Muscle of leg (tissue), 11 donors: Measurements from ENCODE around the gene SEMA4F. TPM values are rescaled to one million over a fixed set of nuclear protein-coding genes. Genes with fewer than 3 reads are reported as not detected.

ENCODE experiments used
- DNase-seq: peaks from one replicate; pipeline ENCODE4 v3.0.0; 2013
- H3K27ac ChIP-seq: one replicate; pipeline ENCODE4 v1.5.1; 2013; ENCODE audit warnings: mild to moderate bottlenecking, low read length, control low read depth
- H3K27me3 ChIP-seq: one replicate; pipeline ENCODE4 v1.6.1; 2013; ENCODE audit warnings: low read length; ENCODE audit not compliant: control insufficient read depth, insufficient read depth
- H3K36me3 ChIP-seq: one replicate; pipeline ENCODE4 v1.6.1; 2013; ENCODE audit warnings: low read length; ENCODE audit not compliant: control insufficient read depth, insufficient read depth
- H3K4me1 ChIP-seq: one replicate; pipeline ENCODE4 v1.6.1; 2013; ENCODE audit warnings: low read length; ENCODE audit not compliant: control insufficient read depth, insufficient read depth
- H3K4me3 ChIP-seq: one replicate; pipeline ENCODE4 v1.5.1; 2013; ENCODE audit warnings: low read length, control low read depth
- H3K9me3 ChIP-seq: replicated peaks from 2 replicates; pipeline ENCODE4 v1.6.1; 2013; ENCODE audit warnings: low read depth, low read length; ENCODE audit not compliant: control insufficient read depth
- WGBS: methylation state at CpG from one replicate; pipeline ENCODE4 v1.1.5; 2013; ENCODE audit warnings: missing lambda C conversion rate; ENCODE audit not compliant: insufficient coverage; 5-methylcytosine and 5-hydroxymethylcytosine counted together
- polyA plus RNA-seq, 8 donors: library from polyadenylated mRNA; unstranded; fragments of 120-200 nt; gene quantifications; one replicate each; pipeline versions ENCODE4 v1.2.1 to v1.2.3, GENCODE V29; 2013; ENCODE audit warnings: inconsistent platforms in 1 of 8, low replicate concordance in 1 of 8; ENCODE audit not compliant: insufficient read length in 8 of 8, insufficient read depth in 1 of 8
- total RNA-seq: library from RNA; stranded (reverse); fragments of 120-200 nt; gene quantifications from one replicate; pipeline ENCODE4 v1.2.4, GENCODE V29; 2013

SEMA4F gene
- total and polyA plus RNA-seq, 9 donors: 2.1 to 4.6 (median 3.5) TPM

- H3K9me3 ChIP-seq: no peaks in the 10 kb centered on the region
- no peak for DNase-seq
- peaks cover 11% of the 10 kb centered on the region for H3K4me1 ChIP-seq
- H3K36me3 ChIP-seq: peaks cover 3% of the 10 kb centered on the region
- no peak overlapping the region for H3K4me3 ChIP-seq
- no peak overlapping the region for H3K27ac ChIP-seq
- H3K27me3 ChIP-seq: peaks cover 14% of the 10 kb centered on the region
- WGBS: 100% methylated on average over 1 of the region's 2 CpGs
Observed at GRCh38 chr2:74658516-74658915, 4.5 kb downstream of the SEMA4F start.

- peaks cover 12% of the 10 kb centered on the region for H3K27me3 ChIP-seq
- peaks cover 5% of the 10 kb centered on the region for H3K4me1 ChIP-seq
- H3K9me3 ChIP-seq: no peaks in the 10 kb centered on the region
- no peak for DNase-seq
- peaks cover 3% of the 10 kb centered on the region for H3K36me3 ChIP-seq
- no peak overlapping the region for H3K27ac ChIP-seq
- no peak overlapping the region for H3K4me3 ChIP-seq
- WGBS: 33% methylated on average over 1 of the region's 2 CpGs
Observed at GRCh38 chr2:74659462-74659861, 5.4 kb downstream of the SEMA4F start.

GRCh38 chr2:74668087-74668486 is 14.0 kb downstream of the SEMA4F start:
- Histone ChIP-seq H3K27ac (no peak overlapping the region), H3K4me3 (no peak overlapping the region), H3K27me3 (no peaks in the 10 kb centered on the region), H3K4me1 (no peaks in the 10 kb centered on the region), H3K36me3 (no peaks in the 10 kb centered on the region), H3K9me3 (no peaks in the 10 kb centered on the region)
- WGBS: no CpG with 5 or more reads among the region's 1 CpG
- DNase-seq: peak; percentile 41

GRCh38 chr2:74670263-74670662 is 16.2 kb downstream of the SEMA4F start:
- DNase-seq: no peak
- Histone ChIP-seq H3K9me3 (no peaks in the 10 kb centered on the region), H3K36me3 (peaks cover 8% of the 10 kb centered on the region), H3K27ac (no peak overlapping the region), H3K4me3 (no peak overlapping the region), H3K4me1 (no peaks in the 10 kb centered on the region), H3K27me3 (no peaks in the 10 kb centered on the region)
- 69% methylated on average over 2 of the region's 7 CpGs for WGBS

GRCh38 chr2:74671479-74671878 is 17.4 kb downstream of the SEMA4F start:
- Histone ChIP-seq H3K9me3 (no peaks in the 10 kb centered on the region), H3K4me3 (no peak overlapping the region), H3K27ac (no peak overlapping the region), H3K4me1 (no peaks in the 10 kb centered on the region), H3K36me3 (peaks cover 16% of the 10 kb centered on the region), H3K27me3 (no peaks in the 10 kb centered on the region)
- DNase-seq: peak; percentile 21

- Histone ChIP-seq H3K4me3 (no peak overlapping the region), H3K9me3 (no peaks in the 10 kb centered on the region), H3K27ac (no peak overlapping the region), H3K4me1 (no peaks in the 10 kb centered on the region), H3K27me3 (no peaks in the 10 kb centered on the region), H3K36me3 (peaks cover 16% of the 10 kb centered on the region)
- DNase-seq: no peak
- 90% methylated on average over 5 of the region's 7 CpGs for WGBS
Observed at GRCh38 chr2:74673826-74674528, 19.9 kb downstream of the SEMA4F start.

GRCh38 chr2:74675090-74675489 is 21.0 kb downstream of the SEMA4F start:
- Histone ChIP-seq H3K9me3 (no peaks in the 10 kb centered on the region), H3K27ac (no peak overlapping the region), H3K4me1 (no peaks in the 10 kb centered on the region), H3K36me3 (peaks cover 19% of the 10 kb centered on the region), H3K27me3 (no peaks in the 10 kb centered on the region), H3K4me3 (no peak overlapping the region)
- DNase-seq: no peak
- WGBS: 85% methylated on average over 4 of the region's 6 CpGs

- Histone ChIP-seq H3K9me3 (no peaks in the 10 kb centered on the region), H3K4me3 (no peak overlapping the region), H3K27me3 (no peaks in the 10 kb centered on the region), H3K4me1 (no peaks in the 10 kb centered on the region), H3K27ac (no peak overlapping the region), H3K36me3 (peaks cover 20% of the 10 kb centered on the region)
- DNase-seq: no peak
- 89% methylated on average over 4 of the region's 4 CpGs for WGBS
Observed at GRCh38 chr2:74676331-74676730, 22.3 kb downstream of the SEMA4F start.

- Histone ChIP-seq H3K27ac (no peak overlapping the region), H3K4me3 (no peak overlapping the region), H3K4me1 (no peaks in the 10 kb centered on the region), H3K9me3 (no peaks in the 10 kb centered on the region), H3K36me3 (peaks cover 18% of the 10 kb centered on the region), H3K27me3 (no peaks in the 10 kb centered on the region)
- WGBS: 94% methylated on average over 15 of the region's 15 CpGs
- no peak for DNase-seq
Observed at GRCh38 chr2:74679615-74680014, 25.6 kb downstream of the SEMA4F start.

GRCh38 chr2:74682501-74682900 is 28.5 kb downstream of the SEMA4F start:
- H3K36me3 ChIP-seq: peaks cover 4% of the 10 kb centered on the region
- no peak for DNase-seq
- no peaks in the 10 kb centered on the region for H3K4me1 ChIP-seq
- no peaks in the 10 kb centered on the region for H3K27me3 ChIP-seq
- no peak overlapping the region for H3K27ac ChIP-seq
- no peaks in the 10 kb centered on the region for H3K9me3 ChIP-seq
- H3K4me3 ChIP-seq: no peak overlapping the region

GRCh38 chr2:74685408-74685807 is 31.4 kb downstream of the SEMA4F start:
- no peaks in the 10 kb centered on the region for H3K4me1 ChIP-seq
- WGBS: no CpG with 5 or more reads among the region's 3 CpGs
- H3K27ac ChIP-seq: no peak overlapping the region
- no peak for DNase-seq
- H3K9me3 ChIP-seq: no peaks in the 10 kb centered on the region
- no peak overlapping the region for H3K4me3 ChIP-seq
- no peaks in the 10 kb centered on the region for H3K36me3 ChIP-seq
- H3K27me3 ChIP-seq: no peaks in the 10 kb centered on the region
